A673 (cell line): ENCODE data around the gene ITM2C. TPM values are rescaled to one million over a fixed set of nuclear protein-coding genes. Genes with fewer than 3 reads are reported as not detected.

Experiments
- BruUV-seq: library from RNA; stranded (reverse); fragments of 400-500 nt; replicated peaks from 2 replicates; lab custom pipeline; 2021; lab: Mats Ljungman, UMichigan
- CTCF ChIA-PET: fragments of 300-600 bp; sonication (Branson Sonifier 250); formaldehyde crosslinking; loops from one replicate; lab custom pipeline; 2022; ENCODE audit warnings: antibody characterized with exemption; lab: Charles Lee
- POLR2A ChIA-PET: fragments of 300-600 bp; sonication (Branson Sonifier 250); formaldehyde crosslinking; loops from one replicate; lab custom pipeline; 2022; ENCODE audit warnings: antibody characterized with exemption; ENCODE audit not compliant: low non-redundant PET; lab: Charles Lee
- DNase-seq: peaks from one replicate; pipeline ENCODE4 v3.0.0-alpha.2; 2015; ENCODE audit warnings: low spot score
- H3K27ac ChIP-seq: fragments of 200-600 bp; sonication (generic); 2 replicates; pipeline ENCODE4 v1.5.1; 2016; ENCODE audit warnings: mixed run types, low read depth, mild to moderate bottlenecking, mixed read lengths, antibody characterized with exemption, low read length; ENCODE audit not compliant: poor library complexity, severe bottlenecking
- H3K27me3 ChIP-seq: fragments of 200-600 bp; sonication (generic); replicated peaks from 2 replicates; pipeline ENCODE4 v1.6.1; 2017; ENCODE audit warnings: mixed run types, low read depth, mild to moderate bottlenecking, mixed read lengths, antibody characterized with exemption, low read length; ENCODE audit not compliant: insufficient read depth, poor library complexity
- H3K36me3 ChIP-seq: fragments of 200-600 bp; sonication (generic); 2 replicates; pipeline ENCODE4 v1.6.1; 2016; ENCODE audit warnings: mixed run types, mild to moderate bottlenecking, mixed read lengths, antibody characterized with exemption, low read length; ENCODE audit not compliant: insufficient read depth, poor library complexity, severe bottlenecking
- H3K4me1 ChIP-seq: fragments of 200-600 bp; sonication (generic); 2 replicates; pipeline ENCODE4 v1.6.1; 2017; ENCODE audit warnings: mixed run types, mild to moderate bottlenecking, mixed read lengths, antibody characterized with exemption, low read length; ENCODE audit not compliant: insufficient read depth, poor library complexity, severe bottlenecking
- H3K4me3 ChIP-seq: fragments of 200-600 bp; sonication (generic); 2 replicates; pipeline ENCODE4 v1.5.1; 2016; ENCODE audit warnings: low read depth, mixed run types, mild to moderate bottlenecking, mixed read lengths, low read length; ENCODE audit not compliant: poor library complexity, severe bottlenecking
- H3K9me3 ChIP-seq: fragments of 200-600 bp; sonication (generic); 2 replicates; pipeline ENCODE4 v1.6.1; 2016; ENCODE audit warnings: mixed run types, low read depth, mild to moderate bottlenecking, mixed read lengths, antibody characterized with exemption, low read length; ENCODE audit not compliant: poor library complexity, severe bottlenecking
- EZH2 ChIP-seq: fragments of 200-600 bp; sonication (generic); IDR thresholded peaks from 2 replicates; pipeline ENCODE4 v1.6.1; 2017; ENCODE audit warnings: borderline replicate concordance, low read depth, mild to moderate bottlenecking, mixed read lengths, antibody characterized with exemption, low read length; ENCODE audit not compliant: poor library complexity, severe bottlenecking
- intact Hi-C: fragments of 100-400 bp; cut with micrococcal nuclease; formaldehyde crosslinking; loops from one replicate; pipeline ENCODE4 v1.10.0; 2022; ENCODE audit not compliant: unreplicated experiment
- total RNA-seq: library from RNA; stranded (reverse); gene quantifications from 2 replicates; pipeline ENCODE4 v1.2.3, GENCODE V29; 2021
- TF ChIP-seq, protein P1 (sequence below): fragments of 300-800, 200-600 bp; sonication (generic); conservative IDR thresholded peaks from 2 replicates; pipeline ENCODE4 v1.5.1; 2017; ENCODE audit warnings: low read depth, mild to moderate bottlenecking, antibody characterized with exemption, low read length, moderate library complexity, mixed read lengths

ITM2C gene
- total RNA-seq, 1 experiment from 2014 or later: 283 TPM

DNA sequence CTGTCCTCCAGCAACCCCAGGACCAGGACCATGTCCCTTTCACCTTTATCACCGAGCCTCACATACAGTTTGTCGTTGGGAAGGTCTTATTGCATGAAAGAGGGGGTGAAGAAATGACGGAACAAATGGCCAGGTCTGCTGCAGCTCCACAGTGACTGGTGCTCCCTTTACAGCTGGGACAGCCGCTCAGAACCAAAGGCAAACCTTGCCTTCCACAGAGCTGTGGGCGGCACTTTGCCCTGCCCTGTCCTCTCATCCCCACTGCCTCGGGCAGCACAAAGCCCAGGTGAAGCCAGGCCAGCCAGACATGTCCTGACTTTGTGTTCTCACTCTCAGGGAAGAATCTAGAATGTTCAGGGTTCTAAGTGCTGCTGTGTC lies 59.3 kb downstream of the ITM2C start:
- Histone ChIP-seq H3K9me3 (no peaks in the 10 kb centered on the region), H3K36me3 (no peaks in the 10 kb centered on the region), H3K4me1 (no peaks in the 10 kb centered on the region), H3K4me3 (no peak overlapping the region), H3K27ac (no peak overlapping the region), H3K27me3 (no peaks in the 10 kb centered on the region)
- intact Hi-C loops: no loop called here
- ChIA-PET CTCF (no interaction called here), POLR2A (interaction anchor here (0.6 kb wide), 2 partner anchors 57 to 60 kb away, joined by 3 read pairs; no protein-coding TSS in a partner anchor)
- TF ChIP-seq, protein P1, sequence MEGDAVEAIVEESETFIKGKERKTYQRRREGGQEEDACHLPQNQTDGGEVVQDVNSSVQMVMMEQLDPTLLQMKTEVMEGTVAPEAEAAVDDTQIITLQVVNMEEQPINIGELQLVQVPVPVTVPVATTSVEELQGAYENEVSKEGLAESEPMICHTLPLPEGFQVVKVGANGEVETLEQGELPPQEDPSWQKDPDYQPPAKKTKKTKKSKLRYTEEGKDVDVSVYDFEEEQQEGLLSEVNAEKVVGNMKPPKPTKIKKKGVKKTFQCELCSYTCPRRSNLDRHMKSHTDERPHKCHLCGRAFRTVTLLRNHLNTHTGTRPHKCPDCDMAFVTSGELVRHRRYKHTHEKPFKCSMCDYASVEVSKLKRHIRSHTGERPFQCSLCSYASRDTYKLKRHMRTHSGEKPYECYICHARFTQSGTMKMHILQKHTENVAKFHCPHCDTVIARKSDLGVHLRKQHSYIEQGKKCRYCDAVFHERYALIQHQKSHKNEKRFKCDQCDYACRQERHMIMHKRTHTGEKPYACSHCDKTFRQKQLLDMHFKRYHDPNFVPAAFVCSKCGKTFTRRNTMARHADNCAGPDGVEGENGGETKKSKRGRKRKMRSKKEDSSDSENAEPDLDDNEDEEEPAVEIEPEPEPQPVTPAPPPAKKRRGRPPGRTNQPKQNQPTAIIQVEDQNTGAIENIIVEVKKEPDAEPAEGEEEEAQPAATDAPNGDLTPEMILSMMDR: no peak
- no peak for TF ChIP-seq EZH2
- DNase-seq: no peak
- no TSS peak for BruUV-seq

DNA sequence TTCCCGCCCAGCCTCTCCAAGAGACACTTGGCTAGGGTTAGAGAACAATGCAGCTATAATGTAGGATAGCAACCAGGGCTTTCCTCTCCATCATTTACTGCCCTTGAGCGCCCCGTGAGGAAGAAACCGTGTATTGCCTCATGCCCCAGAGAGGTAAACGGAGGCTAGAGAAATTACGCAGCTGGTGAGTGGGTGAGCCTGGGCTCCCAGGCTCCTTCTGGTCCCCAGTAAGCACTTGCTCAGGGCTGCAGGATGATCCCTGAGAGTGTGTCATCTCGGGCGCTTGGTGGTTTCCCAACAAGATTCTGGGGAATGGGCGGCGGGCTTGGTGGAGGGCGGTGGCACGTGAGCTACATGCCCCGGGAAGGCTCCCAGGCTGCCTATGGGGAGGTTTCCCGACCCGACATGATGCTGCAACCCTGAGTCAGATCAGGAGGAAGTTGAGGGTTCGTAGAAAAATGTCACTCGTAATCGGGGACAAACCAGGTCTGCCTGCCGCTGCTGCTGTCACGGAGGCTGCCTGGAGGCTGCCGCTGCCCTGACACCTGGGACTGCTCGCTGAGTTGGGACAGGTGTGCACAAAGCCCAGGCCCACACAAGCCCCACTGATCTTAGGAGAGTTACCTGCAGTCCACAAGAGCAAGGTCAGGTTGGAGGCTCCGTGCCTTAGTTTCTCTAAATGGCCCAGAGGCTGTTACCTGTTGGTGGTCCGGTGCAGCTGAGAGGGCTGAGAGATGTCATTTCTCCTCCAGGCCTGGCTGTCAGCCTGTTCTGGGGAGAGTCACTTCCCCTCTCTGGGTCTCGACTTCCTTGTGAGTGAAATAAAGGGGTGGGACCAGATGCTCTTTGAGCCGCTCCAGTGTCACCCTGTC lies 60.0 kb downstream of the ITM2C start, which contains the start of gene GPR55:
TSS of gene GPR55 (minus strand) at position 773 of the 872 bp plus-strand sequence. CDS start 14,280 bp downstream, outside the sequence.
- CTCF ChIA-PET: no interaction called here
- Histone ChIP-seq H3K4me3 (no peak within 1 kb of the TSS), H3K9me3 (no peaks in the 10 kb centered on the region), H3K4me1 (no peaks in the 10 kb centered on the region), H3K27me3 (no peaks in the 10 kb centered on the region), H3K27ac (no peak within 1 kb of the TSS), H3K36me3 (no peaks in the 10 kb centered on the region)
- POLR2A ChIA-PET: interaction anchor here (0.6 kb wide), 1 partner anchor 57 kb away, joined by 3 read pairs; no protein-coding TSS in a partner anchor
- DNase-seq: no peak
- TF ChIP-seq, protein P1: peak; percentile 40; the same call in 1 of the 2 replicates
- TF ChIP-seq EZH2: no peak
- intact Hi-C loops: no loop called here
- no TSS peak for BruUV-seq

- Histone ChIP-seq H3K4me1 (no peaks in the 10 kb centered on the region), H3K36me3 (no peaks in the 10 kb centered on the region), H3K27ac (no peak overlapping the region), H3K4me3 (no peak overlapping the region), H3K9me3 (no peaks in the 10 kb centered on the region), H3K27me3 (no peaks in the 10 kb centered on the region)
- no TSS peak for BruUV-seq
- no peak for DNase-seq
- POLR2A ChIA-PET: no interaction called here
- CTCF ChIA-PET: no interaction called here
- intact Hi-C loops: no loop called here
- no peak for TF ChIP-seq EZH2
- TF ChIP-seq, protein P1: no peak
Measured at GRCh38 chr2:230925443-230925878, 60.7 kb downstream of the ITM2C start.
